Pancreas (tissue), 10 donors: ENCODE data around the gene PRSS53. TPM values are rescaled to one million over a fixed set of nuclear protein-coding genes. Genes with fewer than 3 reads are reported as not detected.

Source experiments
- ATAC-seq, 4 donors: fragments of 200-7000 bp; cut with Tn5 transposase; one replicate each; pipeline versions ENCODE4 v1.8.0 to v1.9.1; 2020; ENCODE audit warnings: mild to moderate bottlenecking in 4 of 4, moderate library complexity in 4 of 4
- DNase-seq, 6 donors: peaks; one replicate each; pipeline ENCODE4 v3.0.0-alpha.2; 2020
- FAIRE-seq: peaks from 2 replicates; lab custom pipeline; 2012; peaks lifted over from hg19 to GRCh38; lab: Jason Lieb, UNC
- H3K27ac ChIP-seq, 4 donors: fragments of 200-600 bp; sonication (generic); 1 replicate in 3 of 4; 2 replicates in 1 of 4; pipeline versions ENCODE4 v1.5.0 to v1.8.0; 2020
- H3K27me3 ChIP-seq, 4 donors: fragments of 200-600 bp; one replicate each; pipeline ENCODE4 v1.8.0; 2021
- H3K36me3 ChIP-seq, 3 donors: fragments of 200-600 bp; sonication (generic) in 1 of 3; one replicate each; pipeline versions ENCODE4 v1.5.0 to v1.8.0; 2020 to 2021
- H3K4me1 ChIP-seq, 3 donors: fragments of 200-600 bp; one replicate each; pipeline ENCODE4 v1.8.0; 2021
- H3K4me3 ChIP-seq, 4 donors: fragments of 200-600 bp; sonication (generic) in 2 of 4; one replicate each; pipeline versions ENCODE4 v1.5.0 to v1.8.0; 2020 to 2021
- H3K9me3 ChIP-seq, 4 donors: fragments of 200-600 bp; one replicate each; pipeline ENCODE4 v1.8.0; 2021
- WGBS, 2 donors: extraction: QIAGEN DNeasy Blood & Tissue Kit; methylation state at CpG; one replicate each; pipeline ENCODE4 v1.1.7; 2013; 5-methylcytosine and 5-hydroxymethylcytosine counted together
- intact Hi-C, 3 donors: fragments of 100-400 bp; cut with DNase I; formaldehyde crosslinking; loops; one replicate each; pipeline versions ENCODE4 v1.11.1 to v1.14.2; 2022
- polyA plus RNA-seq, 2 donors: library from polyadenylated mRNA; stranded (reverse); fragments of 200-250 nt; gene quantifications; one replicate each; pipeline ENCODE4 v1.2.3, GENCODE V29; 2013
- total RNA-seq, 6 donors: library from RNA; stranded (reverse); fragmentation: NEBNext Ultra II Directional in 4 of 6; extraction: Animal tissue kit (Norgen Biotek cat#: 25700) in 4 of 6; gene quantifications; one replicate each; pipeline versions ENCODE4 v1.2.1 to v1.2.4, GENCODE V29; 2021 to 2023
- TF ChIP-seq, protein P1 (sequence below), 4 donors: fragments of 200-600 bp; sonication (generic) in 3 of 4; IDR thresholded peaks; one replicate each; pipeline versions ENCODE4 v1.5.0 to v1.8.0; 2021; ENCODE audit warnings: antibody characterized with exemption in 4 of 4
- donor health status: healthy with polysubstance abuse.
- donor health status: DM: no; HTN: no; CAD: no; lungs with moderate emphysema.
- donor health status: DM: no; HTN: no; CAD: no.
- donor health status: control.
- donor health status: control.
- donor health status: Bipolar disorder and iron deficiency.
- donor health status: DM: yes; HTN: yes; CAD: no.
- donor health status: DM: no; HTN: no; CAD: no.
- donor health status: DM: no; HTN: no; CAD: no.
- donor health status: DM: yes; HTN: yes; CAD: no.

The PRSS53 gene
- total and polyA plus RNA-seq, 8 donors = 0.52 to 8.2 (median 1.3) TPM

DNA sequence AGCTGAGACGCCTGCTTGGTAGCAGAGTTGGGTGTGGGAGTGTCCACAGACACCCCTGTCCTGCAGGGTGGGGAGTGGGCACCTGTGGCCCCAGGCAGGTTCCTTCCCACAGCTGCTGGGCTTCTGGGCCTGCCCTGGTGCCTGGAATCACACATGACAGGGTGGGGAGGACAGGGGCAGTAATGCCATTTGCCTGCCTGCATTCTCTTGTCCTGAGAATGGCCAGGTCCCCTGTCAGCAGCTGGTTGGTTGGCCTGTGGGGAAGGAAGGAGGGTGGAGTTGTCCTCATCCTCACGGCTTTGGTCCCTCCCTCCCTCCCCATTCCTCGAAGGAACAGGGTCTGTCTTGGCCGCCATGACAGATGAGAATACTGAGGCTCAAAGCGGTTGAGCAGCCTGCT lies 5.2 kb downstream of the PRSS53 start:
- FAIRE-seq = no peak
- H3K27me3 ChIP-seq = no peaks in the 10 kb centered on the region
- intact Hi-C loops = loop anchor here in 1 of 3 donors (10.0 kb wide), 1 partner anchor 99 kb away; the partner anchor contains the start of gene HSD3B7
- 73 to 77% methylated on average over 5 of the region's 5 CpGs for WGBS, 2 donors
- no peak for ATAC-seq
- no peak overlapping the region for H3K27ac ChIP-seq
- H3K4me1 ChIP-seq = no peaks in the 10 kb centered on the region
- H3K36me3 ChIP-seq = peaks cover 0 to 24% (median 13%) of the 10 kb centered on the region in 3 donors
- TF ChIP-seq, protein P1, sequence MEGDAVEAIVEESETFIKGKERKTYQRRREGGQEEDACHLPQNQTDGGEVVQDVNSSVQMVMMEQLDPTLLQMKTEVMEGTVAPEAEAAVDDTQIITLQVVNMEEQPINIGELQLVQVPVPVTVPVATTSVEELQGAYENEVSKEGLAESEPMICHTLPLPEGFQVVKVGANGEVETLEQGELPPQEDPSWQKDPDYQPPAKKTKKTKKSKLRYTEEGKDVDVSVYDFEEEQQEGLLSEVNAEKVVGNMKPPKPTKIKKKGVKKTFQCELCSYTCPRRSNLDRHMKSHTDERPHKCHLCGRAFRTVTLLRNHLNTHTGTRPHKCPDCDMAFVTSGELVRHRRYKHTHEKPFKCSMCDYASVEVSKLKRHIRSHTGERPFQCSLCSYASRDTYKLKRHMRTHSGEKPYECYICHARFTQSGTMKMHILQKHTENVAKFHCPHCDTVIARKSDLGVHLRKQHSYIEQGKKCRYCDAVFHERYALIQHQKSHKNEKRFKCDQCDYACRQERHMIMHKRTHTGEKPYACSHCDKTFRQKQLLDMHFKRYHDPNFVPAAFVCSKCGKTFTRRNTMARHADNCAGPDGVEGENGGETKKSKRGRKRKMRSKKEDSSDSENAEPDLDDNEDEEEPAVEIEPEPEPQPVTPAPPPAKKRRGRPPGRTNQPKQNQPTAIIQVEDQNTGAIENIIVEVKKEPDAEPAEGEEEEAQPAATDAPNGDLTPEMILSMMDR (IDR thresholded peaks at IDR 0.05) = no peak
- no peak for DNase-seq
- no peaks in the 10 kb centered on the region for H3K9me3 ChIP-seq
- no peak overlapping the region for H3K4me3 ChIP-seq

DNA sequence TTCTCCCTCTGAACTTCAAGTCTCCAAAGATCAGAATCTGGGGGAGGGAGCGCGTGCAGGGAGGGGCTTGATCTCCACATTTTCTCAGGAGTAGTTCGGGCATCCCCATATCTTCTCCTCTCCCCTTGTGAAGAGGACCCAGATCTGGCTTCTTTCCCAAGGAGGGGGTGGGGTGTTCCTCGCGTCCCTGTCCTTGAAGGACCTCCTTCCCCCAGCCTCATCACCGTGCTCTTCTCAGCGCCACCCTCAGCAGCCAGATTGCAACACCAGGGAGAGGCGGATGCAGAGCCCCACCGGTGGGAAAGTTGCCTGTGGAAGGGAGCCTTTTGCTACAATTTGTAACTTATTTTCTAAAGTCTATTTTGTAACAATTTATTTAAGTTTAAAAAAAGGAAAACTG lies 5.7 kb downstream of the PRSS53 start:
- WGBS, 2 donors = 71% methylated on average over 9 of the region's 9 CpGs
- Histone ChIP-seq H3K9me3 (no peaks in the 10 kb centered on the region), H3K4me1 (no peaks in the 10 kb centered on the region), H3K4me3 (no peak overlapping the region), H3K27me3 (no peaks in the 10 kb centered on the region), H3K27ac (no peak overlapping the region), H3K36me3 (peaks cover 0 to 29% (median 14%) of the 10 kb centered on the region in 3 donors)
- DNase-seq (no peak), FAIRE-seq (no peak), ATAC-seq (no peak)
- intact Hi-C loops = loop anchor here in 1 of 3 donors (10.0 kb wide), 1 partner anchor 98 kb away; the partner anchor contains the start of gene HSD3B7
- TF ChIP-seq, protein P1 (IDR thresholded peaks at IDR 0.05) = no peak

DNA sequence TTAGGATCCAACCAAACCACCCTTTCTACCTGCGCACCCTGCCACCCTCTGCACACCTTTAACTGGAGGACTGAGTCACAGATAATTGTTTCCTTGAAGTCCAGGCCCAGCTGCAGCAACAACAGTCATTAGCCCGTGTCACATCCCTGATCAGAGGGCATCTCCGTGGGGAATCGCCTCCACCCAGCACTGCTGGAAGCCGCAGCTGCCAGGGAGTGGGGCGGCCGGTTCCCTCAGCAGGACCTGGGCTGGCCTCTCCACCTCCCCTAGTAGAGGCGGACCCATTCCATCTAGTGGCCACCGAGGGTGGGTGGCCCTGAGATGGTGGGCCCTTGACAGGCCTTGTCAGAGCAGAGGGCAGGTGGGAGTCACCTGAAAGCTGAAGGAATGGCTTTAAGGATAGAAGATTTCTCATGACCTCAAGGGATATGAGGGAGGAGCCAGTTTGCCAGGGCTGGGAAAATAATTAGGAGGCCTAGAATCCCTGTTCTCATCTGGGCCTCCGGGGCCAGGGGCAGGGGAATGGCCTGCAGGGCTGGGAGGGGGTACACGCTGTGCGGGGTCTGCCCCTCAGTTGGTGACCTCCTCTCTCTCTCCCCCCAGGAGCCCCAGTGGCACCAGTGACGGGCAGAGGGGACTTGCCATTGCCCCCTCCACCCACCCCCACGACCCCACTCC lies 6.2 kb downstream of the PRSS53 start:
- TF ChIP-seq, protein P1 (IDR thresholded peaks at IDR 0.05) = no peak
- FAIRE-seq = no peak
- WGBS, 2 donors = 75 to 82% methylated on average over 14 of the region's 14 CpGs
- no peak for ATAC-seq
- peaks cover 0 to 33% (median 19%) of the 10 kb centered on the region in 3 donors for H3K36me3 ChIP-seq
- H3K27ac ChIP-seq = no peak overlapping the region
- H3K4me1 ChIP-seq = no peaks in the 10 kb centered on the region
- peak in 1 of 6 donors; percentile 8 for DNase-seq
- H3K4me3 ChIP-seq = no peak overlapping the region
- intact Hi-C loops = loop anchor here in 1 of 3 donors (10.0 kb wide), 1 partner anchor 98 kb away; the partner anchor contains the start of gene HSD3B7
- H3K27me3 ChIP-seq = no peaks in the 10 kb centered on the region
- no peaks in the 10 kb centered on the region for H3K9me3 ChIP-seq

GRCh38 chr16:31081428-31082351 lies 7.1 kb downstream of the PRSS53 start:
- H3K27ac ChIP-seq = no peak overlapping the region
- FAIRE-seq = no peak
- TF ChIP-seq, protein P1 (IDR thresholded peaks at IDR 0.05) = no peak
- no peaks in the 10 kb centered on the region for H3K9me3 ChIP-seq
- no peak for ATAC-seq
- H3K36me3 ChIP-seq = peaks cover 0 to 42% (median 24%) of the 10 kb centered on the region in 3 donors
- H3K4me3 ChIP-seq = no peak overlapping the region
- intact Hi-C loops = loop anchor here in 1 of 3 donors (10.0 kb wide), 1 partner anchor 97 kb away; the partner anchor contains the start of gene HSD3B7
- WGBS, 2 donors = 83 to 90% methylated on average over 26 of the region's 26 CpGs
- H3K27me3 ChIP-seq = no peaks in the 10 kb centered on the region
- no peaks in the 10 kb centered on the region for H3K4me1 ChIP-seq
- DNase-seq = peak in 2 of 6 donors; percentile 15 to 35
